Measurements from ENCODE around the gene KCNH8. TPM values are rescaled to one million over a fixed set of nuclear protein-coding genes. Genes with fewer than 3 reads are reported as not detected.

KCNH8 gene
- total RNA-seq, 2 experiments from 2014 or later: not detected

DNA sequence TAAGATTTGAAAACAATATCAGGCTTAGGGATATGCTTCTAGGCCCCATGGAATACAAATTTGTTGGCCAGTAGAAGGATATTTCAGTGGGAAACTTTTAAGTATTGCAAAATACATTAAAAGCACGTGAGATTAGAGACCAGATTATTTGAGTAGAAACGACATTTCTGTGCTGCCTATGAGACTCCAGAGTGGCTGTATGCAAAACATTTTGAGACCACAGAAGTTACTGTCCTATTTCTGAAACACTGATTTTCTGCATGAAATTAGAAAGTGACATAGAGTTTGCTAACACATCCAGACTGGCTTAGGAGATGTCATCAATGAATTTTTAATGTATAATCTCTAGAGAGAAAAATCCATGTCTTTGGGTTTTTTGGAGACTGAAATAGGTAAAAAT lies 99.8 kb downstream of the KCNH8 start:
- TF ChIP-seq, protein P1, sequence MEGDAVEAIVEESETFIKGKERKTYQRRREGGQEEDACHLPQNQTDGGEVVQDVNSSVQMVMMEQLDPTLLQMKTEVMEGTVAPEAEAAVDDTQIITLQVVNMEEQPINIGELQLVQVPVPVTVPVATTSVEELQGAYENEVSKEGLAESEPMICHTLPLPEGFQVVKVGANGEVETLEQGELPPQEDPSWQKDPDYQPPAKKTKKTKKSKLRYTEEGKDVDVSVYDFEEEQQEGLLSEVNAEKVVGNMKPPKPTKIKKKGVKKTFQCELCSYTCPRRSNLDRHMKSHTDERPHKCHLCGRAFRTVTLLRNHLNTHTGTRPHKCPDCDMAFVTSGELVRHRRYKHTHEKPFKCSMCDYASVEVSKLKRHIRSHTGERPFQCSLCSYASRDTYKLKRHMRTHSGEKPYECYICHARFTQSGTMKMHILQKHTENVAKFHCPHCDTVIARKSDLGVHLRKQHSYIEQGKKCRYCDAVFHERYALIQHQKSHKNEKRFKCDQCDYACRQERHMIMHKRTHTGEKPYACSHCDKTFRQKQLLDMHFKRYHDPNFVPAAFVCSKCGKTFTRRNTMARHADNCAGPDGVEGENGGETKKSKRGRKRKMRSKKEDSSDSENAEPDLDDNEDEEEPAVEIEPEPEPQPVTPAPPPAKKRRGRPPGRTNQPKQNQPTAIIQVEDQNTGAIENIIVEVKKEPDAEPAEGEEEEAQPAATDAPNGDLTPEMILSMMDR (IDR thresholded peaks at IDR 0.05): no peak
- H3K9me3 ChIP-seq (ENCODE audit: control insufficient read depth in 1 of 2, insufficient read depth in 1 of 2, low read length in 2 of 2): peaks cover 0 to 4% of the 10 kb centered on the region in 2 experiments
- no peak for DNase-seq
- H3K4me3 ChIP-seq (ENCODE audit: low read length): no peak overlapping the region
- no peak for ATAC-seq (ENCODE audit: poor library complexity)
- ChIA-PET CTCF (no interaction called here), POLR2A (no interaction called here)
- no peaks in the 10 kb centered on the region for H3K36me3 ChIP-seq (ENCODE audit: insufficient read depth, low read length)
- no peaks in the 10 kb centered on the region for H3K27me3 ChIP-seq (ENCODE audit: control insufficient read depth in 1 of 2, insufficient read depth in 2 of 2, low read length in 2 of 2)
- H3K27ac Mint-ChIP-seq: no peak overlapping the region
- H3K9me3 Mint-ChIP-seq: no peaks in the 10 kb centered on the region
- H3K27ac ChIP-seq (ENCODE audit: low read depth in 1 of 2, low read length in 2 of 2): no peak overlapping the region
- intact Hi-C loops (cut with DNase I, micrococcal nuclease): no loop called here
- H3K4me3 Mint-ChIP-seq: no peak overlapping the region
- H3K36me3 Mint-ChIP-seq (ENCODE audit: low read depth): no peaks in the 10 kb centered on the region
- H3K4me1 Mint-ChIP-seq (ENCODE audit: low read depth): no peaks in the 10 kb centered on the region
- H3K27me3 Mint-ChIP-seq: no peaks in the 10 kb centered on the region
- no peaks in the 10 kb centered on the region for H3K4me1 ChIP-seq (ENCODE audit: insufficient read depth, low read length)

DNA sequence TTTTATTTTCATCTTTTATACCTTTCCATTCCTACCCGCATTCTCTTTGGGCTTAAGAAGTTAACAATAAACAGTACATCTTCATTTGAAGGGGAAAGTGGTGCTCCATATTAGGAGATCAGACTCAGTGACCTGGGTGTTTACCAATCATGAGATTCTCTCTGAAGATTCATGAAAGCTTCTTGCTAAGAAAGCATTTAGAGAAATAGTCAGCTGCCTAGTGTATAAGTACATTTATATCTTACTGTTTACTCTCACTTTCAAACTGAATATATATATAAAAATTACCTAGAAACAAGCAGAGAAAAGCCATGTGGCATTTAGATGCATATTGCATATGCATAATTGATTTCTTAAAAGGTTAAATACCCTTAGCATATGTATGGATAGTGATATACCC lies 100.5 kb downstream of the KCNH8 start:
- Histone ChIP-seq H3K9me3 (ENCODE audit: control insufficient read depth in 1 of 2, insufficient read depth in 1 of 2, low read length in 2 of 2) (peaks cover 0 to 4% of the 10 kb centered on the region in 2 experiments), H3K4me1 (ENCODE audit: insufficient read depth, low read length) (no peaks in the 10 kb centered on the region), H3K27ac (ENCODE audit: low read depth in 1 of 2, low read length in 2 of 2) (no peak overlapping the region), H3K36me3 (ENCODE audit: insufficient read depth, low read length) (no peaks in the 10 kb centered on the region), H3K4me3 (ENCODE audit: low read length) (no peak overlapping the region), H3K27me3 (ENCODE audit: control insufficient read depth in 1 of 2, insufficient read depth in 2 of 2, low read length in 2 of 2) (no peaks in the 10 kb centered on the region)
- Mint-ChIP-seq H3K27me3 (no peaks in the 10 kb centered on the region), H3K4me1 (ENCODE audit: low read depth) (no peaks in the 10 kb centered on the region), H3K4me3 (no peak overlapping the region), H3K36me3 (ENCODE audit: low read depth) (no peaks in the 10 kb centered on the region), H3K27ac (no peak overlapping the region), H3K9me3 (no peaks in the 10 kb centered on the region)
- ATAC-seq (ENCODE audit: poor library complexity): no peak
- intact Hi-C loops (cut with DNase I, micrococcal nuclease): no loop called here
- TF ChIP-seq, protein P1 (IDR thresholded peaks at IDR 0.05): no peak
- ChIA-PET POLR2A (no interaction called here), CTCF (no interaction called here)
- no peak for DNase-seq

DNA sequence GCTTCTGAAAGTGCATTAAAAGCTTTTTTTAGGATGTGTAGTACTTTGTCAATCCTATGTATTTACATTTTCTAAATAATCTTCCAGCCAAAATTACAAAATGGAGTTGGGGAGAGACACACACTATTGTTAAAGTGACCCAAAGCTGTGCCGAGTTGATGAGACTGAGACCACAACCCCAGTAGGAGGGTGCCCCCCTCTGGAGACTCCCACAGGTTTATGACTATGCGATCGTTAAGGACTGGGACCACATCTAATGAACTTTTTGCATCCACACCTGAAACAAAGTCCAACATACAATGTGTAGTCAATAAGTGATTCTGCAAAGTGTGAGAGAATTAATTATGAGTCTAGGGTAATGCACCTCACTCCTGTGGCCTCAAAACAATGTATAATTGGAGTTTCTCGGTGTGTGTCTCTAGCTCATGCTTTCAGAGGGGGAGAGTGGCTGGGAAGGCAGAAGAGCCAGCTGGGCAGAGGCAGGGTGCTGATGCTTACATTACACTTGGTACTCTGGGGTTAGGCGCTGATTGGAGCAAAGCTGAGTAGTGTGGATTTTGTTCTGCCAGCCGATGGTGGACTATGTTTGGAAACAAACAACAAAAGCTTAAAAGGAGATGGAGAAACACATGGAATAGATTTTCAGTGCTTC lies 102.8 kb downstream of the KCNH8 start:
- CTCF ChIA-PET: no interaction called here
- Histone ChIP-seq H3K9me3 (ENCODE audit: control insufficient read depth in 1 of 2, insufficient read depth in 1 of 2, low read length in 2 of 2) (peaks cover 0 to 3% of the 10 kb centered on the region in 2 experiments), H3K4me1 (ENCODE audit: insufficient read depth, low read length) (no peaks in the 10 kb centered on the region), H3K27ac (ENCODE audit: low read depth in 1 of 2, low read length in 2 of 2) (no peak overlapping the region), H3K27me3 (ENCODE audit: control insufficient read depth in 1 of 2, insufficient read depth in 2 of 2, low read length in 2 of 2) (no peaks in the 10 kb centered on the region), H3K36me3 (ENCODE audit: insufficient read depth, low read length) (no peaks in the 10 kb centered on the region), H3K4me3 (ENCODE audit: low read length) (no peak overlapping the region)
- Mint-ChIP-seq H3K36me3 (ENCODE audit: low read depth) (no peaks in the 10 kb centered on the region), H3K27me3 (no peaks in the 10 kb centered on the region), H3K27ac (no peak overlapping the region), H3K9me3 (peaks cover 2% of the 10 kb centered on the region), H3K4me1 (ENCODE audit: low read depth) (no peaks in the 10 kb centered on the region), H3K4me3 (no peak overlapping the region)
- no peak for DNase-seq
- intact Hi-C loops (cut with DNase I, micrococcal nuclease): no loop called here
- TF ChIP-seq, protein P1 (IDR thresholded peaks at IDR 0.05): no peak
- POLR2A ChIA-PET: no interaction called here
- ATAC-seq (ENCODE audit: poor library complexity): no peak
